Amygdala (tissue), 56 donors: ENCODE results near the gene GGCT.
A peak's percentile ranks its signal among the peaks of the same experiment; 100 is the strongest.

Source experiments
- DNase-seq, 56 donors: peaks; one replicate each; lab custom pipeline; 2025; lab: John Stamatoyannopoulos, UW

Gene GGCT

GRCh38 chr7:30479202-30480120 is 25.2 kb downstream of the GGCT start:
- no peak for DNase-seq

GRCh38 chr7:30478349-30479201 is 26.1 kb downstream of the GGCT start, which contains the start of gene NOD1:
Gene NOD1, minus strand, starts transcription at chr7:30478784. Its CDS starts 21,863 bp downstream, at chr7:30456921.
- peak in 42 of 56 donors; percentile 16 to 80 (median 54) for DNase-seq

- DNase-seq: no peak
Observed at GRCh38 chr7:30476459-30477145, 28.0 kb downstream of the GGCT start.

GRCh38 chr7:30475580-30475979 is 29.0 kb downstream of the GGCT start:
- DNase-seq: no peak

DNA sequence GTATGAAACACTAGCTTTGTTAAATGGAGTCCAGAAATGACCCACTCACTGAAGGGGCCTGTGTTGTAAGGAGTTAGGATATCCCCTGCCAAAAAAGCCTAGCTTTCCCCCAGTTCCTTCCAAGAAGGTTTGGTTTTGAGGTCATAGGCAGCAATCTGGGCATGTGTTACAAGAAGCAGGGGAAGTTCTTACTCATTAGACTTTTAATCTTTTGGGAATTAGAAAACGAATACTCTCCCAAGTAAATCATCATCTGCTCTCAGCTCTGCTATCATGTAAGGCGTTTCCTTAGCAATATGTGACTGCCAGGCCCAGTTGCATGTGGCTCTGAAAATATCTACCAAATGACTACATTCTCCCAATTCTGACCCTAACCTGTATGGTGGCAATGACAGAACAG is 29.7 kb downstream of the GGCT start:
- DNase-seq: no peak

GRCh38 chr7:30474485-30474884 is 30.1 kb downstream of the GGCT start:
- no peak for DNase-seq

DNA sequence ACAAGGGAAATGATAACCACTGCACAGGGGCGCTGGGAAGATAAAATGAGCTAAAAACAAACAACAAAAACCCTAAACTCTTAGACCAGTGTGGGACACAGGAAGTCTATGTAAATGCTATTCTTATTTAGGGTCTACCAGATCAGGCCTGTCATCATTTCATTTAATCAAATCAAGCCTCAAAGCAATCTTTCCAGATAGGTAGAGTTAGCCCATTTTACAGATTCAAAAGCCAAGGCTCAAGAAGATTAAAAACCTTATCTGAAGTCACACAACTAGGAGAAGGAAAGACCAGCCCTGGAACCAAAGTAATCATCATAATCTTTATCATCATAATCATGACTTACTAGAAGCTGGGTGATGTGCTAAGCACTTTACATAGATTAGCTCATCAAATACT is 30.7 kb downstream of the GGCT start:
- DNase-seq: no peak

DNA sequence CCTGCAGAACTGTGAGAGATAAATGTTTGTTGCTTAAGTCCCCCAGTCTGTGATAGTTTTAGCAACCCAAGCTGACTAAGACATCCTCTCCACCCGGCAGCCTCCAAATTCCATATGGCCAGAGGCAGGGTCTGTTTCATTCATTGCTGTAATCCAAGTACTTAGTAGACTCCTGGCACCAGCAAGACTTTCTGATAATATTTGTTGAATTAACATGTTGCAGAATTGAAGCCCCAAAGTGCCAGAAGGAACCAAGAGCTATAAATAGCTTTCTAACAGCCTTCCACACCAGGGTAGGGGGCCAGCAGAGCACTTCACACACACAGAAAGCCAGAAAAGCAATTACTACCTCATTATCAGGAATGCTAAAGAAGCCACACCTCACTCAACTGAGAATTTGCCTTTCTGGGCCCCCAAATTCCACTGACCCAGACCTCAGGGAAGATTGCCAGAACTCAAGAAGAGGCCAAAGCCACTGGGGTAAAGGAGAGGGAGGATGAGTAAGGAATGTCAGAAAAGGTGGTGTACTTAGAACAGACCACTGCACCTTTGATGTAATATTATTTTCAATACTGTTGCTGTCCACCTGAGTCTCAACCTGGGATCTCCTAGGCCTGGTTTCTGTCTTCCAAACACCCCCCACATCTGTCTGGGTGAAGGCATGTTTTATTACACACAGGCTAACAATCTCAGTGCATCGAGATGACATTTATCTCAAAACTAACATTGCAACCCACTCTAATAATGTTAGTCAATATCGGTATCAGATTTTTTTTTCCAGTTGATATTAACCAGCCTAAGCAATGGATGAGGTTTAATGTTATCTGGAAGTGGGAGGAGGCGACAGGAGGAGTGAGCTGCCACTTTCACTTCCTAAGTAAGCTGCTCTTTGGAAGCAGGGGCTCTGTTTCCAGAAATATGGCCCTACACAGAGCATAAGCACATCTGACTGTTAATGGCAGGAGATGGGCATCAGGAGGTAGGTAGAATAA is 31.5 kb downstream of the GGCT start:
- no peak for DNase-seq

GRCh38 chr7:30472081-30472783 is 32.4 kb downstream of the GGCT start:
- DNase-seq: no peak

DNA sequence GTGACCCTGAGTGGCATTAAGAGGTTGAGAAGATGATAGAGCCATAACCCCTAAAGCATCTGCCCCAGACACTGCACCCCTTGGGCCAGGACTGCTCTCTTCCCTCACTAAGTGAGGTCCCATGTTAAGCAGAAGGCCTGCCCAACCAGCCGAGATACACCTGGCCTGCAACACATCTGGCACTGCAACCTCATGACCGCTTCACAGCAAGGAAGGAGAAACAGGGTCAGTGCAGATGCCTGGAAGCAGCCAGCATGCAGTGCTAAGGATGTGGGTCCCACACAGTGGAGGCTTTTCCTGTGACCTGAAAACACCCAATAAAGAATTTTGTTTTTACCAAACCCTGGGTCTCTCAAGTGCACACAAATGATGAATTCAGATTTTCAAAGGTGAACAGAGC is 33.4 kb downstream of the GGCT start:
- no peak for DNase-seq

- DNase-seq: peak in 1 of 56 donors; percentile 17
Observed at GRCh38 chr7:30470771-30471170, 33.9 kb downstream of the GGCT start.

DNA sequence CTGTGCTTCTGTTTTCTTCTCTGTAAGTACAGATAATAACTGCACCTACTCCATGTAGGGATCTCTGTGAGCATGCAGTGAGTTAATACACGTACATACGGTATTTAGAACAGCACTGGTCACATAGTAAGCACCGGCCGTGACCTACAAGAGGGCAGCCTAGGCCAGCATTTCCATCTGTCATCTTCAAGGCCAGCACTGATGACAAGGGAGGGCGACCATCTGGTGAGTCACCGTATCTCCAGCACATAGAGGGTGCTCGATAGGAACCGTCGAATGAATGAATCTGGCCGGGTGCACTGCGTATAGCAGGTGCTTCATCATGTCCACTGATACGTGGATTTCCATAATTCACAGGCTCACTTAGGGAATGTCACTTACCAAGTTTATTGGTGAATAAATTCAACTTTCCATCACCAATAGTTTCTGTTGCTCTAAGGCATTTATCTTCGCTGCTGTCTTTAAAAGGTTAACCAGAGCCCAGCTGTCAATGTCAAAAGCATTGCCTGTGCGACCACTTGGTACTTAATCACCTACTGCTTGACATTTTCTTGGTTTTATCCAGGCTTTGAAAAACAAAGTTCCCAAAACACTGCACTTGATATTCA is 34.4 kb downstream of the GGCT start:
- no peak for DNase-seq

- DNase-seq: peak in 9 of 56 donors; percentile 14 to 61 (median 22)
Observed at GRCh38 chr7:30469303-30469702, 35.3 kb downstream of the GGCT start.

- no peak for DNase-seq
Observed at GRCh38 chr7:30468791-30469190, 35.8 kb downstream of the GGCT start.

- no peak for DNase-seq
Observed at GRCh38 chr7:30468041-30468440, 36.6 kb downstream of the GGCT start.

GRCh38 chr7:30467271-30467670 is 37.4 kb downstream of the GGCT start:
- DNase-seq: no peak

DNA sequence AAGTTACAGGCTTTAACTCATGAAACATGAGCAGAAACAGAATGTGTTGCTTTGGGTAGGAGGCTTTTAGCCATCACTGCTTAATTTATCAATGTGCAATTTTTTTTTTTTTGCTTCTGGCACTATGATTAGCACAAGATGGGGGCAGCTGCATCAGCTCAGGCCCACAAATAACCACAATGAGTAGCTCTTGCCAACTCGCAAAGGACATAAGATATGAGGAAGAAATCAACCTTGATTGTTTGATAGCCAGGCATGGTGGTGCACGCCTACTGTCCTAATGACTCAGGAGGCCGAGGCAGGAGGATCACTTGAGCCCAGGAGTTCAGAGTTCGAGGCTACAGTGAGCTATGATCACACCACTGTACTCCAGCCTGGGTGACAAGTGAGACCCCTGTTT is 38.4 kb downstream of the GGCT start:
- peak in 1 of 56 donors; percentile 27 for DNase-seq

- DNase-seq: peak in 1 of 56 donors; percentile 13
Observed at GRCh38 chr7:30465811-30466180, 38.8 kb downstream of the GGCT start.
